ENCODE data around the gene FMO5.
"Not testable (repeated sequence)": the region's sequence is repeated elsewhere in the genome, so short reads cannot be mapped to it uniquely, and the experiment has no call there.

FMO5 gene

GRCh38 chr1:147231032-147231431 is 5.9 kb upstream of the FMO5 start:
- not testable (repeated sequence) for DNase-seq (ENCODE audit: low spot score); H3K36me3 Mint-ChIP-seq (ENCODE audit: low read depth); H3K4me3 Mint-ChIP-seq; H3K4me1 Mint-ChIP-seq (ENCODE audit: low read depth); H3K27ac Mint-ChIP-seq; H3K9me3 Mint-ChIP-seq
- H3K27me3 Mint-ChIP-seq (ENCODE audit: low read depth), result peaks cover 13% of the 10 kb centered on the region

DNA sequence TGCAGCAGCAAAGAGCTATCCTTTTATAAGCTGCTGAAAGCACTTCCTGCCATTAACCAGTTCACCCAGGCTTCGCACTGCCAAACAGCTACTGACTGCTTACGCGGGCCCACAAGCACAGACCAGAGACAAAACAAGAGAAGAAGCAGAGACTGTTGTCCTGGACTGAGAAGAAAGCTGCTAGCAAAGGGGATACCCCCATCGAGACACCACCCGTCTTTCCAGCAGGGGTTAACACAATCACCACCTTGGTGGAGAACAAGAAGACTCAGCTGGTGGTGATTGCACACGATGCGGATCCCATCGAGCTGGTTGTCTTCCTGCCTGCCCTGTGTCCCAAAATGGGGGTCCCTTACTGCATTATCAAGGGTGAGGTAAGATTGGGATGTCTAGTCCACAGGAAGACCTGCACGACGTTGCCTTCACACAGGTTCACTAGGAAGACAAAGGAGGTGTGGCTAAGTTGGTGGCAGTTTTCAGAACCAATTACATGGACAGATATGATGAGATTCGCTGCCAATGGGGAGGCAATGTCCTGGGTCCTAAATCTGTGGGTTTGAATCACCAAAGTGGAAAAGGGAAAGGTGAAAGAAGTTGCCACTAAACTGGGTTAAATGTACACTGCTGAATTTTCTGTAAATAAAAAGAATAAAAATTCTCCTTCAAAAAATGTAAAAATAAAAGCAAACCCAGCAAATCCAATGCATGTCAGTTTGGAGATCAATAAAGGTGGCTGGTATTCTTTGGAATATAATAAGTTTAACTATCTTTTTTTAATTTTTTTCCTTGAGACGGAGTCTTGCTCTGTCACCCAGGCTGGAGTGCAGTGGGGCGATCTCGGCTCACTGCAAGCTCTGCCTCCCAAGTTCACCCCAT is 1.2 kb downstream of the FMO5 start:
- no peaks in the 10 kb centered on the region for H3K9me3 Mint-ChIP-seq
- no peak overlapping the region for H3K27ac Mint-ChIP-seq
- no peaks in the 10 kb centered on the region for H3K36me3 Mint-ChIP-seq (ENCODE audit: low read depth)
- H3K27me3 Mint-ChIP-seq (ENCODE audit: low read depth), result peaks cover 12% of the 10 kb centered on the region
- peak overlapping the region; percentile 19 for H3K4me3 Mint-ChIP-seq
- H3K4me1 Mint-ChIP-seq (ENCODE audit: low read depth), result peaks cover 14% of the 10 kb centered on the region
- no peak for DNase-seq (ENCODE audit: low spot score)

- Mint-ChIP-seq H3K4me3 (no peak overlapping the region), H3K4me1 (ENCODE audit: low read depth) (no peaks in the 10 kb centered on the region), H3K36me3 (ENCODE audit: low read depth) (no peaks in the 10 kb centered on the region), H3K27ac (no peak overlapping the region), H3K9me3 (no peaks in the 10 kb centered on the region), H3K27me3 (ENCODE audit: low read depth) (peaks cover 12% of the 10 kb centered on the region)
- DNase-seq (ENCODE audit: low spot score), result no peak
Observed at GRCh38 chr1:147218606-147219005, 6.5 kb downstream of the FMO5 start.

DNA sequence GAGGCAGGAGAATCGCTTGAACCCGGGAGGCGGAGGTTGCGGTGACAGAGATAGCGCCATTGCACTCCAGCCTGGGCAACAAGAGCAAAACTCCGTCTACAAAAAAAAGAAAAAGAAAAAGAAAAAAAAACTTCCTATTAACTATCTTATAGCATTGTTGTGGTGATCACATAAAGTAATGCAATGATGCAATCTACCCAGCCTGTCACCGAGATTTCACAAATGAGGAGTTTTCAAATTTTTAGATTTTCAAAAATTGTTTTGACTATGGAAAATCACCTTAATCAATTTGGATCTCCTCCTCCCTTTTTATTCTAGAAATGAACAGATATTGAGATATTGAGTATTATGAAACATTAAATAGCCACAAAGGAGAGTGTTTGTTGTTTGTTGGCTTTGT is 8.0 kb downstream of the FMO5 start:
- H3K36me3 Mint-ChIP-seq (ENCODE audit: low read depth), result no peaks in the 10 kb centered on the region
- H3K27me3 Mint-ChIP-seq (ENCODE audit: low read depth), result peaks cover 13% of the 10 kb centered on the region
- no peaks in the 10 kb centered on the region for H3K4me1 Mint-ChIP-seq (ENCODE audit: low read depth)
- no peaks in the 10 kb centered on the region for H3K9me3 Mint-ChIP-seq
- H3K27ac Mint-ChIP-seq, result no peak overlapping the region
- no peak overlapping the region for H3K4me3 Mint-ChIP-seq
- no peak for DNase-seq (ENCODE audit: low spot score)

DNA sequence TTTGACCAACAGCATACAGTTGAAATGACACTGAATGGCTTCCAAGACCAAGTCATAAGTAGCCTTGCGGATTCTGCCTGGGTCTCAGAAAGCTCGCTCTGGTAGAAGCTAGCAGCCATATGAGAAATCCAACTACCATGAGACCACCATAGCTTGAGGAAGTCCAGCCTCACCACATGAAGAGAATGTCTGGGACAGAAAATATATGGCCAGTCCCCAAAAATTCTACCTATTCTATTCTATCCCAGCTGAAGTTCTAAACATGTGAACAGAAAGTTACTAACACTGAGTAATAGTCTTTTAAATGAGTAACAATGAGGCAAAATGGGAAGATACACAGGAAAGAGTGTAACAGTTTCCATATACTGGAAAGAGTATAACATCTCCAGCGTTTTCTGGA is 9.0 kb downstream of the FMO5 start:
- Mint-ChIP-seq H3K36me3 (ENCODE audit: low read depth) (no peaks in the 10 kb centered on the region), H3K27me3 (ENCODE audit: low read depth) (peaks cover 13% of the 10 kb centered on the region), H3K27ac (no peak overlapping the region), H3K4me1 (ENCODE audit: low read depth) (no peaks in the 10 kb centered on the region), H3K4me3 (no peak overlapping the region), H3K9me3 (no peaks in the 10 kb centered on the region)
- DNase-seq (ENCODE audit: low spot score), result no peak

DNA sequence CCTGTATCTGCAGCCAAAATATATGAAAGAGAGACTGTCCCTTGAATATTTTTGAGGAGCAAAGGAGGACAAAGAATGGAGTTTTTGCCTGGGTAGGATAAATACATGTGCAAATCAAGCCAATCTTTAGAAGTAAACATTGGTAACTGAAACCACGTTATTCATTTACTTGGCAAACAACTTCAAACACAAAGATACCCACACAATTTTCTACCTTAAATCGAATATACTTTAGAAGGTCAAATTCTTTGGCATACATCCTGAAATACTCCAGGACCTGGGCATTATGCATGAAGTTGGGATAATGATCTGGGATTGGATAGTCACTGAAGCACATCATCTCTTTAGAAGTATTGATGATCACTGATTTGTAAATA is 9.6 kb downstream of the FMO5 start:
- Mint-ChIP-seq H3K27ac (no peak overlapping the region), H3K4me1 (ENCODE audit: low read depth) (no peaks in the 10 kb centered on the region), H3K27me3 (ENCODE audit: low read depth) (peaks cover 13% of the 10 kb centered on the region), H3K4me3 (no peak overlapping the region), H3K36me3 (ENCODE audit: low read depth) (no peaks in the 10 kb centered on the region), H3K9me3 (no peaks in the 10 kb centered on the region)
- no peak for DNase-seq (ENCODE audit: low spot score)

DNA sequence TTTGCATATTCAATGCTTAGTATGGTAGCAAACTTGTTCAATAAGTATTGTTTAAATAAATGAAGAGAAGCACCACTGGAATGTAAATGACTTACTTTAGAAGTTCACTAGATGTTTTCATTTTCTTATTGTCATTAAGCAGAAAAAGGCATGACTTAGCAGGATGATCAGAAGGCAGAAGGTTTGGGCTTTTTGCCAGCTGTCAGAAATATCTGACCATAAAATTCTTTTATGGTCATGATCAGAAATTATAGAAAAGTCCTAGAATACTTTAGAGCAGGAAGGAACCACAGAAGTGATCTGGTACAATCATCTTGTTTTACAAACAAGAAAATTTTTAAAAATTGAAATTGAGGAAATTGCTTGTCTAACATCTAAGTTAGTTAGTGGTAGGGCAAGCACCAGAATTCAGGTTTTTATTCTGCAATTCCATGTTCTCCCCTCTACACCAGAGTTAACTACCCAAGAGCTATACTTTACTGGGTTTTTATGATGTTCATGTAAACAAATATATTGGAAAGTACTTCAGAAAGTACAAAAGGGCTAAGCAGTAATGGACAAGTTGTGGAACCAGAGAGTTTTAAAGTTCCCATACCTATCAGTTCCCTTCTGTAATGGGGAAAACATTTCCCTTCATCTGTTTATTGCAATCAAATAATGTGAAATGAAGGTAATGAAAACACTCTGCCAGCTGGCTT is 10.1 kb downstream of the FMO5 start:
- Mint-ChIP-seq H3K9me3 (no peaks in the 10 kb centered on the region), H3K4me1 (ENCODE audit: low read depth) (no peaks in the 10 kb centered on the region), H3K27ac (no peak overlapping the region), H3K4me3 (no peak overlapping the region), H3K36me3 (ENCODE audit: low read depth) (no peaks in the 10 kb centered on the region), H3K27me3 (ENCODE audit: low read depth) (peaks cover 13% of the 10 kb centered on the region)
- DNase-seq (ENCODE audit: low spot score), result no peak

- Mint-ChIP-seq H3K27ac (no peak overlapping the region), H3K4me1 (ENCODE audit: low read depth) (no peaks in the 10 kb centered on the region), H3K4me3 (no peak overlapping the region), H3K36me3 (ENCODE audit: low read depth) (no peaks in the 10 kb centered on the region), H3K9me3 (no peaks in the 10 kb centered on the region), H3K27me3 (ENCODE audit: low read depth) (peaks cover 13% of the 10 kb centered on the region)
- no peak for DNase-seq (ENCODE audit: low spot score)
Observed at GRCh38 chr1:147214325-147214724, 10.8 kb downstream of the FMO5 start.

GRCh38 chr1:147213271-147213670 is 11.9 kb downstream of the FMO5 start:
- DNase-seq (ENCODE audit: low spot score), result no peak
- no peak overlapping the region for H3K27ac Mint-ChIP-seq
- peaks cover 13% of the 10 kb centered on the region for H3K27me3 Mint-ChIP-seq (ENCODE audit: low read depth)
- H3K4me1 Mint-ChIP-seq (ENCODE audit: low read depth), result no peaks in the 10 kb centered on the region
- H3K36me3 Mint-ChIP-seq (ENCODE audit: low read depth), result no peaks in the 10 kb centered on the region
- H3K4me3 Mint-ChIP-seq, result no peak overlapping the region
- no peaks in the 10 kb centered on the region for H3K9me3 Mint-ChIP-seq

GRCh38 chr1:147211577-147211976 is 13.6 kb downstream of the FMO5 start:
- peaks cover 13% of the 10 kb centered on the region for H3K27me3 Mint-ChIP-seq (ENCODE audit: low read depth)
- no peak for DNase-seq (ENCODE audit: low spot score)
- no peaks in the 10 kb centered on the region for H3K9me3 Mint-ChIP-seq
- H3K27ac Mint-ChIP-seq, result no peak overlapping the region
- H3K4me3 Mint-ChIP-seq, result no peak overlapping the region
- H3K4me1 Mint-ChIP-seq (ENCODE audit: low read depth), result no peaks in the 10 kb centered on the region
- no peaks in the 10 kb centered on the region for H3K36me3 Mint-ChIP-seq (ENCODE audit: low read depth)

- Mint-ChIP-seq H3K27me3 (ENCODE audit: low read depth) (peaks cover 13% of the 10 kb centered on the region), H3K27ac (no peak overlapping the region), H3K4me1 (ENCODE audit: low read depth) (no peaks in the 10 kb centered on the region), H3K4me3 (no peak overlapping the region), H3K36me3 (ENCODE audit: low read depth) (no peaks in the 10 kb centered on the region), H3K9me3 (no peaks in the 10 kb centered on the region)
- DNase-seq (ENCODE audit: low spot score), result no peak
Observed at GRCh38 chr1:147210987-147211386, 14.2 kb downstream of the FMO5 start.

- H3K27ac Mint-ChIP-seq, result no peak overlapping the region
- no peaks in the 10 kb centered on the region for H3K4me1 Mint-ChIP-seq (ENCODE audit: low read depth)
- H3K9me3 Mint-ChIP-seq, result no peaks in the 10 kb centered on the region
- H3K27me3 Mint-ChIP-seq (ENCODE audit: low read depth), result peaks cover 13% of the 10 kb centered on the region
- no peak overlapping the region for H3K4me3 Mint-ChIP-seq
- no peaks in the 10 kb centered on the region for H3K36me3 Mint-ChIP-seq (ENCODE audit: low read depth)
- DNase-seq (ENCODE audit: low spot score), result no peak
Observed at GRCh38 chr1:147209825-147210821, 15.0 kb downstream of the FMO5 start.

DNA sequence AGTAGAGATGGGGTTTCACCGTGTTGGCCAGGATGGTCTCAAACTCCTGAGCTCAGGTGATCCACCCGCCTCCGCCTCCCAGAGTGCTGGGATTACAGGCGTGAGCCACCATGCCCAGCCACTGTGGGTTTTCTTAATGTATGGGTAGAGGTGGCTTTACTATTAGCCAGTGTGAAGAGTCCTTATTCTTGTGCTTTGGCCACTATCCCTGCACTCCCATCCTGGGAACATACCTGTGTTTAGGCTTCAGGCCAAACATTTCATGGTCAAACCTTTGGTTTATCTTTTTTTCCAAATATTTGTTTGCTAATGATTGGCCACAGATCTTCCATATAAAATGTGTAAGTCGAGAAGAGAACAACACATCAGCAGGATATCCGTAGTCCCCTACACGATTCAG is 16.5 kb downstream of the FMO5 start:
- Mint-ChIP-seq H3K36me3 (ENCODE audit: low read depth) (no peaks in the 10 kb centered on the region), H3K4me3 (no peak overlapping the region), H3K9me3 (no peaks in the 10 kb centered on the region), H3K27ac (no peak overlapping the region), H3K27me3 (ENCODE audit: low read depth) (peaks cover 7% of the 10 kb centered on the region), H3K4me1 (ENCODE audit: low read depth) (no peaks in the 10 kb centered on the region)
- DNase-seq (ENCODE audit: low spot score), result no peak

- no peaks in the 10 kb centered on the region for H3K4me1 Mint-ChIP-seq (ENCODE audit: low read depth)
- DNase-seq (ENCODE audit: low spot score), result no peak
- no peak overlapping the region for H3K27ac Mint-ChIP-seq
- H3K9me3 Mint-ChIP-seq, result no peaks in the 10 kb centered on the region
- no peaks in the 10 kb centered on the region for H3K36me3 Mint-ChIP-seq (ENCODE audit: low read depth)
- peaks cover 3% of the 10 kb centered on the region for H3K27me3 Mint-ChIP-seq (ENCODE audit: low read depth)
- H3K4me3 Mint-ChIP-seq, result no peak overlapping the region
Observed at GRCh38 chr1:147207192-147207591, 17.9 kb downstream of the FMO5 start.

Data from T-helper 2 cell treated with Interferon-gamma antibody and Interleukin-4, amounts not matched to agents 5 μg/mL and 100 μg/mL, for 36 hours (primary cell).